Umbilical cord (tissue), 2 donors: ENCODE data around the gene CCND3. TPM values are rescaled to one million over a fixed set of nuclear protein-coding genes. Genes with fewer than 3 reads are reported as not detected.
"Not testable (repeated sequence)": the region's sequence is repeated elsewhere in the genome, so short reads cannot be mapped to it uniquely, and the experiment has no call there.

Source experiments
- DNase-seq: peaks from one replicate; pipeline ENCODE4 v3.0.0-alpha.2; 2015; ENCODE audit warnings: low spot score
- total RNA-seq: library from RNA; depleted of rRNA; stranded (reverse); fragments of >200 nt; gene quantifications from one replicate; pipeline ENCODE4 v1.2.3, GENCODE V29; 2014; ENCODE audit warnings: low replicate concordance; ENCODE audit not compliant: insufficient read depth

The CCND3 gene
- total RNA-seq, 1 donor from 2014 or later, result 33.5 TPM

- DNase-seq, result no peak
Observed at GRCh38 chr6:41947581-41948220, 6.1 kb upstream of the CCND3 start.

- DNase-seq, result no peak
Observed at GRCh38 chr6:41943456-41943855, 1.8 kb upstream of the CCND3 start.

- DNase-seq, result not testable (repeated sequence)
Observed at GRCh38 chr6:41942882-41943281, 1.3 kb upstream of the CCND3 start.

- DNase-seq, result no peak
Observed at GRCh38 chr6:41942067-41942851, 651 bp upstream of the CCND3 start.

GRCh38 chr6:41940759-41941279 is 789 bp downstream of the CCND3 start:
- DNase-seq, result peak; percentile 77

- DNase-seq, result peak; percentile 74
Observed at GRCh38 chr6:41939848-41940758, 1.5 kb downstream of the CCND3 start.

GRCh38 chr6:41939176-41939847 is 2.3 kb downstream of the CCND3 start:
- peak; percentile 97 for DNase-seq

- DNase-seq, result no peak
Observed at GRCh38 chr6:41938590-41939175, 2.9 kb downstream of the CCND3 start.

- DNase-seq, result peak; percentile 35
Observed at GRCh38 chr6:41937861-41938574, 3.6 kb downstream of the CCND3 start.

- DNase-seq, result no peak
Observed at GRCh38 chr6:41937472-41937860, 4.1 kb downstream of the CCND3 start.

GRCh38 chr6:41936073-41936837 is 5.4 kb downstream of the CCND3 start:
- DNase-seq, result peak; percentile 85

- no peak for DNase-seq
Observed at GRCh38 chr6:41935685-41936072, 5.9 kb downstream of the CCND3 start.

GRCh38 chr6:41935193-41935574 is 6.4 kb downstream of the CCND3 start:
- no peak for DNase-seq

- no peak for DNase-seq
Observed at GRCh38 chr6:41934278-41935192, 7.1 kb downstream of the CCND3 start.

GRCh38 chr6:41932378-41932777 is 9.2 kb downstream of the CCND3 start:
- no peak for DNase-seq

GRCh38 chr6:41931792-41932191 is 9.8 kb downstream of the CCND3 start:
- DNase-seq, result no peak

- no peak for DNase-seq
Observed at GRCh38 chr6:41929924-41930323, 11.7 kb downstream of the CCND3 start.

- no peak for DNase-seq
Observed at GRCh38 chr6:41927253-41927652, 14.4 kb downstream of the CCND3 start.
